ENCODE data around the gene FNTB.

The FNTB gene

DNA sequence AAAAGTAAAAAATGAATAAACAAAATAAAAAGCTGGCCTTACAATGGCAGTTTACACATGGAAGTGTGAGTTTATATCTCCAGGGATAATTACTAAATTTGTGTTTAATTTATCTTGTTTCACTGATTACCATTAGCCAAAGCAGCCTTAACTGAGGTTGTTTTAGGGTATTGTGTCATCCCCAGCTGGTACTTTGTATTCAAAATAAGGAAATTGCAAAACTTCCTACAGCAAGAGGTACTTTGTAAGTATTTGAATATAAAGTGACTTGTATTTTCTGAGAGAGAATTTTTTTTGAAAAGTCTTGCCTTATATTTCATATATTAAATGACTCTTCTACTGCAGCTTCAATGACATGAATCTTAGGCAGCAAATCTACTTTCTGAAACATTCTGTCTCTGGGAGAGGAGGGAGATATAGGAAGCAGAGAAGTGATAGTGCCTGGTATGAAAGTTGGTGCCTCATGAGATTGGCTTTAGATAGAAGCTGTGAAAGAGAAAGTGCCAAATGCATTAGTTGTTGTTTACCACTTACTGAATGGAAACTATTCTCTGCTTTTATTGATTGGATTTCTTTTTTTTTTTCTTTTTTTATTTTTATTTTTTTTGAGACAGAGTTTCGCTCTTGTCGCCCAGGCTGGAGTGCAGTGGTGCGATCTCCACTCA is 6.7 kb downstream of the FNTB start:
- DNase-seq (ENCODE audit: low spot score): no peak
- H3K4me3 ChIP-seq: no peak overlapping the region
- TF ChIP-seq, protein P1, sequence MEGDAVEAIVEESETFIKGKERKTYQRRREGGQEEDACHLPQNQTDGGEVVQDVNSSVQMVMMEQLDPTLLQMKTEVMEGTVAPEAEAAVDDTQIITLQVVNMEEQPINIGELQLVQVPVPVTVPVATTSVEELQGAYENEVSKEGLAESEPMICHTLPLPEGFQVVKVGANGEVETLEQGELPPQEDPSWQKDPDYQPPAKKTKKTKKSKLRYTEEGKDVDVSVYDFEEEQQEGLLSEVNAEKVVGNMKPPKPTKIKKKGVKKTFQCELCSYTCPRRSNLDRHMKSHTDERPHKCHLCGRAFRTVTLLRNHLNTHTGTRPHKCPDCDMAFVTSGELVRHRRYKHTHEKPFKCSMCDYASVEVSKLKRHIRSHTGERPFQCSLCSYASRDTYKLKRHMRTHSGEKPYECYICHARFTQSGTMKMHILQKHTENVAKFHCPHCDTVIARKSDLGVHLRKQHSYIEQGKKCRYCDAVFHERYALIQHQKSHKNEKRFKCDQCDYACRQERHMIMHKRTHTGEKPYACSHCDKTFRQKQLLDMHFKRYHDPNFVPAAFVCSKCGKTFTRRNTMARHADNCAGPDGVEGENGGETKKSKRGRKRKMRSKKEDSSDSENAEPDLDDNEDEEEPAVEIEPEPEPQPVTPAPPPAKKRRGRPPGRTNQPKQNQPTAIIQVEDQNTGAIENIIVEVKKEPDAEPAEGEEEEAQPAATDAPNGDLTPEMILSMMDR (IDR thresholded peaks at IDR 0.05): no peak
- no peak overlapping the region for H3K27ac ChIP-seq

- TF ChIP-seq, protein P1 (IDR thresholded peaks at IDR 0.05): no peak
- Histone ChIP-seq H3K27ac (no peak overlapping the region), H3K4me3 (no peak overlapping the region)
- no peak for DNase-seq (ENCODE audit: low spot score)
These were observed 7.8 kb downstream of the FNTB start for GRCh38 chr14:64994540-64994939.

- Histone ChIP-seq H3K27ac (no peak overlapping the region), H3K4me3 (no peak overlapping the region)
- TF ChIP-seq, protein P1 (IDR thresholded peaks at IDR 0.05): no peak
- DNase-seq (ENCODE audit: low spot score): no peak
These were observed 8.6 kb downstream of the FNTB start for GRCh38 chr14:64995291-64995690.

- H3K27ac ChIP-seq: no peak overlapping the region
- TF ChIP-seq, protein P1 (IDR thresholded peaks at IDR 0.05): no peak
- DNase-seq (ENCODE audit: low spot score): no peak
- H3K4me3 ChIP-seq: no peak overlapping the region
These were observed 10.6 kb downstream of the FNTB start for GRCh38 chr14:64997108-64997794.

DNA sequence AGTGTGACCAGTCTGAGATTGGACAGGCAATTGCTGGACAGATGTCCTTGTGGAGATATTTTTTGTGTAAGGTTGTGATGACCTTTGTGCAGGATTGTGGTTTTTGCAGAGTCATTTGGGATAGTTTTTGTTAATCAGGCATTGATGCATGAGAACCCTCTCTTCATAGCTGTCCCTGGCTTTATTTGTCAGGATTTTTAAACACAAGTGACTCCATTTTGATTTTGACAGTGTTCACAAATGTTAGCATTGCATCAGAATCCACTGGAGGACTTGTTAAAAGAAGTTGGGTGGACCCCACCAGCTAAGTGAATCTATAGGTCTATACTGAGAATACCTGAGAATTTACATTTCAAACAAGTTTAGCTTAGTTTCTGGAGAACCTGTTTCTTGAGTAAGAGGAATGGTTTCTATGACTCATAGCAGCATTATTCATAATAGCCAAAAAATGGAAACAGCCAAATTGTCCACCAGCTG is 11.8 kb downstream of the FNTB start:
- Histone ChIP-seq H3K4me3 (no peak overlapping the region), H3K27ac (no peak overlapping the region)
- DNase-seq (ENCODE audit: low spot score): no peak
- TF ChIP-seq, protein P1 (IDR thresholded peaks at IDR 0.05): no peak

- no peak overlapping the region for H3K4me3 ChIP-seq
- TF ChIP-seq, protein P1 (IDR thresholded peaks at IDR 0.05): no peak
- no peak for DNase-seq (ENCODE audit: low spot score)
- no peak overlapping the region for H3K27ac ChIP-seq
These were observed 14.3 kb downstream of the FNTB start for GRCh38 chr14:65000898-65001591.

Measured in coronary artery (tissue), 2 donors.